Measurements from ENCODE around the gene HHAT. TPM values are rescaled to one million over a fixed set of nuclear protein-coding genes. Genes with fewer than 3 reads are reported as not detected.
A peak's percentile ranks its signal among the peaks of the same experiment; 100 is the strongest.
"Not testable (repeated sequence)": the region's sequence is repeated elsewhere in the genome, so short reads cannot be mapped to it uniquely, and the experiment has no call there.

Gene HHAT
- total RNA-seq, 1 experiment from 2014 or later: 4.4 TPM

DNA sequence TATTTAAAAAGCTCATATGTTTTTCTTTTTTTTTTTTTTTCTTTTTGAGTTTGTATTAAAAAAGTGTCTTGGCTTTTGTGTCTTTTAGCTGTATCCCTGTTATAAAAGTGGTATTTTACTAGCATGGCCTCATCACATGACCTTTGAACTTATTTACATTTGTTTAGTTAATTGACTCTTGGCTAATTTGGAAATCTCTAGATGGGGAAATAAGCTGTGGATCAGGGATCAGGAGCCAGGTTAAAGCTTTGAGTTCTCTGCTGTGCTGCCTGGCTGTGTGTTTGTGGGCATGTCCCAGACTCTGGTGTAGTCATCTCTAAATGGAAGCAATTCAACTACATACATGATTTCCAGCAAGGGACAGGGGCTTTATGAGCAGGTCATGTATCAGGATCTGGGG, 56.5 kb downstream of the HHAT start:
- DNase-seq (ENCODE audit: extremely low read depth, low read depth): no peak

- no peak for DNase-seq (ENCODE audit: extremely low read depth, low read depth)
Measured at GRCh38 chr1:210394281-210394821, 65.6 kb downstream of the HHAT start.

DNA sequence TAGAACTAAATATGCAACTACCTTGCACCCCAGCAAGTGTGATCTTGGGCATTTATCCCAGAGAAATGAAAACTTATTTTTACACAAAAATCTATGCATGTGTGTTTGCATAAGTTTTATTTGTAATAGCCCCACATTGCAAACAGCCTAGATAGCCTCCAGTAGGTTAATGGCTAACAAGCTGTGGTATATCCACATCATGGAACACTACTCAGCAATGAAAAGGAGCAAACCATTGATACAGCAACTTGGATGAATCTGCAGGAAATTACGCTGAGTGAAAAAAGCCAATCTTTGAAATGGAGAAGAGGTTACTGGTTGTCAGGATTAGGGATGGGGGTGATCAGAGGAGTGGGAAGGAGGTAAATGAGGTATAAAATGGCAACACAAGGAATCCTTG, 67.8 kb downstream of the HHAT start:
- DNase-seq (ENCODE audit: extremely low read depth, low read depth): no peak

DNA sequence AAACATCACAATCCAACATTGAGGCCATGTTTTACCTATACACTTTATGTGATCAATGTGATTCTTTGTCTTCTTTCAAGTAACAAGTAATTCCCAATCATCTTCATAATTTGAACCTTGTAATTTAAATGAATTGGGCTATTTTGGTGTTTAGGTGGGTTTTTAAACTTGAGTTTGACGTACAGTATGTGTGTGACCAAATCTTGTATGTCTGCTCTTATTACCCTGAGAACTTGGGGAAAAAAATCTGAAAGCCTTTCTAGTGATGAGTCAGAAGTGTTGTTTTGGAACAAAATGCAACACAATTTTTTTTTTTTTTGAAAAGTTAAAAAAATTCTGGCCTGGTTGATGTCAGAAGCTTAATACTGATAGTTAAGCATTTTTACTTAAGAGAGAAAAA, 68.5 kb downstream of the HHAT start:
- no peak for DNase-seq (ENCODE audit: extremely low read depth, low read depth)

DNA sequence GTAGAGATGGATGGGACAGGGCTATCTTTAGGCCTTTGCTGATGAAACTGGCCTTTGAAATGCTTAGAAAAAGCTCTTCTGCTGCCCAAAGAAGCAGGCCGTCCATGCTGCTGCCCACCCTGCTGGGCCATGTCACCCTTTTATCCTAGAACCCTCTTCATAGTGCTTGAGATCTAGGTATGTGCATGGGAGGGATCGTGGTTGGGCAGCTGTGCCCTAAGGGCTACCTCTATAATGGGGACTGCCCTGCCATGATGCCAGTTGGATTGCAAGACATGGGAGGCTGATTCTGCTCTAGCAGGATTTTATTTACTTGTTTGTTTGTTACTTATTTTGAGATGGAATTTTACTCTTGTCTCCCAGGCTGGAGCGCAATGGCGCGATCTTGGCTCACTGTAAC, 69.0 kb downstream of the HHAT start:
- DNase-seq (ENCODE audit: extremely low read depth, low read depth): no peak

- DNase-seq (ENCODE audit: extremely low read depth, low read depth): no peak
Measured at GRCh38 chr1:210398466-210398865, 69.8 kb downstream of the HHAT start.

GRCh38 chr1:210400043-210400840, 71.5 kb downstream of the HHAT start:
- peak; percentile 75 for DNase-seq (ENCODE audit: extremely low read depth, low read depth)

DNA sequence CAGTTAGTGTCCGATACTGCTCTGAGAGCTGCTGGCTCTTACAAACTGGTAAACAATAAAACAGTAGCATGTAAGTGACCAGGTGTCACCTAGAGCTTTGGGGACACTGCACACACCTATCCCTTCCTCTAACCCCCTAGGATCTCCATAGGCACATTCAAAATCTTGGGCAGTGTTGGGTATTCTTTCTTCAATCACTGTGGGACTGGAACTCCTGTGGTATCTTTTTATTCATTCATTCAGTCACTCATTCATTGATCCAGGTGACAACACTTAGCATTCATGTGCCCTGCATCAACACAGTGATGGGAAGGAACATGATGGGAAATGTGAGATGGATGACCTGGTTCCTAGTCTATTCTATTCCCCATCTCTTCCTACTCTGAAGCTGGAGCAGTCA, 73.9 kb downstream of the HHAT start:
- DNase-seq (ENCODE audit: extremely low read depth, low read depth): no peak

GRCh38 chr1:210405316-210405715, 76.6 kb downstream of the HHAT start:
- no peak for DNase-seq (ENCODE audit: extremely low read depth, low read depth)

DNA sequence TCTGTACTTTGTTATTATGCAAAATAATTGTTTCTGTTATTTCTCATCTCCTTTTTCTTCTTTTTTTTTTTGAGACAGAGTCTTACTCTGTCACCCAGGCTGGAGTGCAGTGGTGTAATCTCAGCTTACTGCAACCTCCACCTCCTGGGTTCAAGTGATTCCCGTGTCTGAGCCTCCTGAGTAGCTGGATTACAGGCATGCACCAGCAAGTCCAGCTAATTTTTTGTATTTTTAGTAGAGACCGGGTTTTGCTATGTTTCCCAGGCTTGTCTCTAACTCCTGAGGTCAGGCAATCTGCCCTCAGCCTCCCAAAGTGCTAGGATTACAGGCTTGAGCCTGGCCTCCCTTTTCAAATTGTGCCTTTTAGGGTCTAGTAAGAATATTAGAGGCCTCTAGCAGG, 77.6 kb downstream of the HHAT start:
- DNase-seq (ENCODE audit: extremely low read depth, low read depth): not testable (repeated sequence)

DNA sequence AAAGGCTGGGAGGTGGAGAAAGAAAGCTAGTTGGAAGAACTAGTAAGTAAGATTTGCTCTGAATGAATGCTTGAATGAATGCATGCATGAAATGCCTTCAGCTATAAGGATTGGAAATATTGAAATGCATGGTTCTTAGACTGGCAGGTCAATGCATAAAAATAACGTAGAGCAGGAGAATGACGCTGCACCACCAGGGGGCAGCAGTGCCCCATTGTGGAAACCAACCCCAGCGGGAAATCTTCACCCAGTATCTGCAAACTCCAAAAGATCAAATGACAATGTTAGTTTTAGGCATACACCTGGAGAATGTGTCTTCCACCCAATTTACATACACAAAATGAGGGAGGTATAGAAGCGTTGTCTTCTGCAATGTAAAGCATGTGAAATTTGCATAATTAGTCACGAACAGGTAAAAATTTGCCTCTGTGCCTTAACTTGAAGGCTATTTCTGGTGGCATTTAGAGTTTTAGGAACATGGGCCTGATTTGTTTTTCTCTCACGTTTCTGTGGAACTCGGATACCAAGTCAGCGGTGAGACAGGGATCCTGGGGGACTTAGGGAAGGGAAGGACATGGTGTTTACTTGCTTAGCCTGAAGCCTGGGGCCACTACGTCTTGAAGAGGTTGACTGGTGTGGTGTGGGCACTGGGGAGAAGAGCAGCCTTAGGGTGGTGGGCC, 78.6 kb downstream of the HHAT start:
- DNase-seq (ENCODE audit: extremely low read depth, low read depth): peak; percentile 65

DNA sequence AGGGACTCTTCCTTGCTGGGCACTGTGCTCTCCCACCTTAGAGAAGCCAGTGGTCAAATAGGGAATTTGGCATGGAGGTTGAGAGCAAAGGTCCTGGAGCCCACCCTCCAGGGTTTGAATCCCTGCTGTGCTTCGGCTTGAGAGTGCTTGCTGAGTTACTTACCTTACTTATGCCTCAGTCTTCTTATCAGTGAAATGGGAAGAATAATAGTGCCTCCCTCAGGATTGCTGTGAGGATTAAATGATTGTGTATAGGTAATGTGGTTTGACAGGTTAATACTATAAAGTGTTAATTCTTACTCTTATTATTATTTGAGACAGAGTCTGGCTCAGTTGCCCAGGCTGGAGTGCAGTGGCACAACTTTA, 79.2 kb downstream of the HHAT start:
- DNase-seq (ENCODE audit: extremely low read depth, low read depth): no peak

- DNase-seq (ENCODE audit: extremely low read depth, low read depth): no peak
Measured at GRCh38 chr1:210412240-210412639, 83.5 kb downstream of the HHAT start.

- DNase-seq (ENCODE audit: extremely low read depth, low read depth): no peak
Measured at GRCh38 chr1:210413951-210414350, 85.2 kb downstream of the HHAT start.

DNA sequence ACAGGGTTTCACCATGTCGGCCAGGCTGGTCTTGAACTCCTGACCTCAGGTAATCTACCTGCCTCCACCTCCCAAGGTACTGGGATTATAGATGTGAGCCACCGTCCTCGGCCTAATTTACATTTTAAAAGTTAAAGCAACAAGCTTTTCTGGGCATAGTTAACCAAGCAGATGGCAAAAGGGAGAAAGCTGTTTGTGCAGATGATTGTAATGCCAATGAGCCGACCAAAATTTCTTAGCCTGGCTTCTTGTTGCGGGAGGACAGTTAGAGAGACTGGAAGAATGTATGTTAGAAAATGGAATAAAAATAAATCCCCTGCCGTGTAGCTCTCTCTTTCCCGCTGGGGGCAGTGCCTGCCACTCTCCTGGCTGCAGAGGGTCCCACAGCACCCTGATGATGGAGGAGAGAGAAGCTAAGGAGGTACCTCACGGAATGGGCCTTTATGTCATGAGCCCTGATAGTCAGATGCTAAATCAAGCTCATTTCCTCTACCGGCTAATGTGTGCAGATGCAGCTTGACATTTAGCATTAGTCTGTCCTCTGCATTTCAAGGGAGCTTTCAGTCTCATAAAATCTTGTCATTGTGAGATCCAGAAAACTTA, 87.2 kb downstream of the HHAT start:
- no peak for DNase-seq (ENCODE audit: extremely low read depth, low read depth)

DNA sequence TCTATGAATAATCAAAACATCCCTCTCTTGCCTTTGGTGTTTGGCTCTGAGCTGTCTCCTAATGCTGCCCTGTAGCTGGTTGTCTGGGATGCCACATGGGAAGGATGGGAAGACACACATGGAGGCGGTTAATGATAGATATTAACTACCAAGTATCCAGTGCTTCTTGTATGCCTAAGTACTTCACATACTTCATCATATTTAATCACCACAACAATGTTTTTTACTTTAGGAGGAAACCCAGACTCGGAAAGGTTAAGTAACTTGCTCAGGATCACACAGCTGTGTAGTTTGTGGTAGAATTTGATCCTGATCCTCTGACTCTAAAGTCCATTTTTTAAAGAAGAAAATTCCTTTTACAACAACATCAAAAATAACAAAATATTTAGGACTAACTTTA, 88.0 kb downstream of the HHAT start:
- no peak for DNase-seq (ENCODE audit: extremely low read depth, low read depth)

DNA sequence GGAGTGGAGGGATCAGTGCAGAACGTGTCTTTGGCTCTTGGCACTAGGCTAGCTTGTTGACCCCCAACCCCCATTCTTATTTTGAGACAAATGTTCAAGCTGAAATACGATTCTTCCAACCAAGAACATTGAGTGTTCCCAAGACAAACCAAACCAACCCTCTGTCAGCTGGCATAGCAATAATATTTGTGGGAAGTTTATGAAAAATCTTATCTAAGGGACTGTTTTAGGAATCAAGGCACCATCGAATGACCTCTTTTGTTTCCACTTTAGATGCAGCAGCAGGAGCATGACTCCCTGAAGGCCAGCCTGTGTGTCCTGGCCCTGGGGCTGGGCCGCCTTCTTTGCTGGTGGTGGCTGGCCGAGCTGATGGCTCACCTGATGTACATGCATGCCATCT, 89.2 kb downstream of the HHAT start:
- no peak for DNase-seq (ENCODE audit: extremely low read depth, low read depth)

GRCh38 chr1:210418863-210419650, 90.4 kb downstream of the HHAT start:
- DNase-seq (ENCODE audit: extremely low read depth, low read depth): no peak

DNA sequence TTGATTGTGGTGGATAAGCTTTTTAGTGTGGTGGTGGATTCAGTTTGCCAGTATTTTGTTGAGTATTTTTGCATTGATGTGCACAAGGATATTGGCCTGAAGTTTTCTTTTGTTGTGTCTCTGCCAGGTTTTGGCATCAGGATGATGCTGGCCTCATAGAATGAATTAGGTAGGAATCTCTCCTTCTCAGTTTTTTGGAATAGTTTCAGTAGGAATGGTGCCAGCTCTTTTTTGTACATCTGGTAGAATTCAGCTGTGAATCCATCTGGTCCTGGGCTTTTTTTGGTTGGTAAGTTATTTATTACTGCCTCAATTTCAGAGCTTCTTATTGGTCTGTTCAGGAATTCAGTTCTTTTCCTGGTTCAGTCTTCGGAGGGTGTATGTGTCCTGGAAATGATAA, 98.0 kb downstream of the HHAT start:
- not testable (repeated sequence) for DNase-seq (ENCODE audit: extremely low read depth, low read depth)

GRCh38 chr1:210428696-210429095, 100.0 kb downstream of the HHAT start:
- no peak for DNase-seq (ENCODE audit: extremely low read depth, low read depth)

GRCh38 chr1:210434223-210434622, 105.5 kb downstream of the HHAT start:
- DNase-seq (ENCODE audit: extremely low read depth, low read depth): no peak

All from NCI-H460 (cell line).